Right lobe of liver (tissue), 4 donors: Measurements from ENCODE around the gene GALNT15.

Experiments used
- CTCF ChIP-seq, 4 donors: fragments of 200-600 bp in 3 of 4; fragments of 450-650 bp in 1 of 4; IDR thresholded peaks; one replicate each; pipeline versions ENCODE4 v1.5.1 to v1.8.0; 2016 to 2022; ENCODE audit warnings: antibody characterized with exemption in 4 of 4, mild to moderate bottlenecking in 2 of 4
- POLR2A ChIP-seq: fragments of 450-650 bp; IDR thresholded peaks from one replicate; pipeline ENCODE4 v1.6.1; 2017; ENCODE audit warnings: antibody characterized with exemption, mild to moderate bottlenecking
- donor health status: DM: no; HTN: no; CAD: no.
- donor health status: DM: no; HTN: no; CAD: no.
- donor health status: DM: no; HTN: yes; CAD: no.

- TF ChIP-seq CTCF (IDR thresholded peaks at IDR 0.05) = no peak
- TF ChIP-seq POLR2A = no peak
These were observed 30.8 kb downstream of the GALNT15 start for GRCh38 chr3:16205156-16205870.
